ENCODE data around the gene CHDH. TPM values are rescaled to one million over a fixed set of nuclear protein-coding genes. Genes with fewer than 3 reads are reported as not detected.

CHDH gene
- total RNA-seq, 1 donor from 2014 or later, result 17.7 TPM

GRCh38 chr3:53794597-53794996, 51.6 kb downstream of the CHDH start:
- no peak for DNase-seq (ENCODE audit: low spot score, unreplicated experiment)
- H3K27me3 Mint-ChIP-seq, result peaks cover 12% of the 10 kb centered on the region

GRCh38 chr3:53792866-53793265, 53.4 kb downstream of the CHDH start:
- Mint-ChIP-seq H3K4me3 (ENCODE audit: low read depth) (no peak overlapping the region), H3K4me1 (ENCODE audit: low read depth) (no peaks in the 10 kb centered on the region), H3K36me3 (ENCODE audit: insufficient read depth) (no peaks in the 10 kb centered on the region), H3K9me3 (ENCODE audit: low read depth) (no peaks in the 10 kb centered on the region), H3K27ac (no peak overlapping the region), H3K27me3 (peaks cover 19% of the 10 kb centered on the region)
- TF ChIP-seq, protein P1, sequence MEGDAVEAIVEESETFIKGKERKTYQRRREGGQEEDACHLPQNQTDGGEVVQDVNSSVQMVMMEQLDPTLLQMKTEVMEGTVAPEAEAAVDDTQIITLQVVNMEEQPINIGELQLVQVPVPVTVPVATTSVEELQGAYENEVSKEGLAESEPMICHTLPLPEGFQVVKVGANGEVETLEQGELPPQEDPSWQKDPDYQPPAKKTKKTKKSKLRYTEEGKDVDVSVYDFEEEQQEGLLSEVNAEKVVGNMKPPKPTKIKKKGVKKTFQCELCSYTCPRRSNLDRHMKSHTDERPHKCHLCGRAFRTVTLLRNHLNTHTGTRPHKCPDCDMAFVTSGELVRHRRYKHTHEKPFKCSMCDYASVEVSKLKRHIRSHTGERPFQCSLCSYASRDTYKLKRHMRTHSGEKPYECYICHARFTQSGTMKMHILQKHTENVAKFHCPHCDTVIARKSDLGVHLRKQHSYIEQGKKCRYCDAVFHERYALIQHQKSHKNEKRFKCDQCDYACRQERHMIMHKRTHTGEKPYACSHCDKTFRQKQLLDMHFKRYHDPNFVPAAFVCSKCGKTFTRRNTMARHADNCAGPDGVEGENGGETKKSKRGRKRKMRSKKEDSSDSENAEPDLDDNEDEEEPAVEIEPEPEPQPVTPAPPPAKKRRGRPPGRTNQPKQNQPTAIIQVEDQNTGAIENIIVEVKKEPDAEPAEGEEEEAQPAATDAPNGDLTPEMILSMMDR (IDR thresholded peaks at IDR 0.05; ENCODE audit: unreplicated experiment), result no peak
- DNase-seq (ENCODE audit: low spot score, unreplicated experiment), result no peak

More at GRCh38 chr3:53794597-53794996, 51.6 kb downstream of the CHDH start:
- Mint-ChIP-seq H3K4me1 (ENCODE audit: low read depth) (no peaks in the 10 kb centered on the region), H3K4me3 (ENCODE audit: low read depth) (no peak overlapping the region), H3K9me3 (ENCODE audit: low read depth) (no peaks in the 10 kb centered on the region), H3K27ac (no peak overlapping the region), H3K36me3 (ENCODE audit: insufficient read depth) (no peaks in the 10 kb centered on the region)
- TF ChIP-seq, protein P1 (IDR thresholded peaks at IDR 0.05; ENCODE audit: unreplicated experiment), result no peak

GRCh38 chr3:53791317-53791716, 54.9 kb downstream of the CHDH start:
- no peak for DNase-seq (ENCODE audit: low spot score, unreplicated experiment)
- Mint-ChIP-seq H3K9me3 (ENCODE audit: low read depth) (no peaks in the 10 kb centered on the region), H3K27ac (no peak overlapping the region), H3K27me3 (peaks cover 20% of the 10 kb centered on the region), H3K4me1 (ENCODE audit: low read depth) (no peaks in the 10 kb centered on the region), H3K36me3 (ENCODE audit: insufficient read depth) (no peaks in the 10 kb centered on the region), H3K4me3 (ENCODE audit: low read depth) (no peak overlapping the region)
- TF ChIP-seq, protein P1 (IDR thresholded peaks at IDR 0.05; ENCODE audit: unreplicated experiment), result no peak

DNA sequence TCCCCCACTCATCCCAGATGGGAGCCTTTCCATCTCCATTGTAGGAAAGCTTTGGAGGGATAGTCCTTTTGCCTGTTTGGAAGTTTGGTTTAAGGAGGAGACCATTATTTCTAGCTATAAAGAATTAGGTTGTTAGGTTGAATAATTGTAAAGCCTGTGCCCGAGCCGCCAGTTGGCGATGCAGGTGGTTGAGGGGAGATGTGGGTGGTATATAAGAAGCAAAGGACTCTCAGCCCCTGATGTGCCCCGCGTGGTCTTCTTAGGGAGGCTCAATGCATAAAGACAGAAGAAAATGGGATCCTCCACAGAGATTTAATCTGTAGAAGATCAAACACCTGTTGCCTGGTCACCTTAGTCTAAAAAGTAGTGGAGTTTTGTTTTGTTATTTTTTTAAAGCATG, 55.7 kb downstream of the CHDH start:
- H3K4me3 Mint-ChIP-seq (ENCODE audit: low read depth), result no peak overlapping the region

DNA sequence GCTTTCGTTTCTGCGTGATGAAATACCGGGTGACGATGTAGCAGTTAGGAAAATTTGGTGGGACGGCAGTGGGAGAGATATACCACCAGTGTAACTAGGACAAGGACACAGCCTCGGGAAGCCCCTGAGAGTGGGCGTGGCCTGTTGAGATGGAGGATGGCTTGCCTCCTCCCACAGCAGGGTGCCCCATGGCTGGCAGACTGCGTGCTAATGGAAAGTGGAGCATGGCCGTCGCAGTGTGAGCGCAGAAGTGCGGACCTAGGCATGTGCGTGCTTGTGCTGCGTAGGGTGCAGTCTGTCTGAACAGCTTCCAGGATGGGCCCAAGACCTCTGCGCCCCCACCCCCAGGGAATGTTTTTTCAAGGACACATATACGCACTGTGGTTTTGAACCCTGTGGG, 56.8 kb downstream of the CHDH start:
- Mint-ChIP-seq H3K27ac (no peak overlapping the region), H3K9me3 (ENCODE audit: low read depth) (no peaks in the 10 kb centered on the region)
- TF ChIP-seq, protein P1 (IDR thresholded peaks at IDR 0.05; ENCODE audit: unreplicated experiment), result no peak

More for the DNA sequence above, 55.7 kb downstream of the CHDH start:
- Mint-ChIP-seq H3K36me3 (ENCODE audit: insufficient read depth) (no peaks in the 10 kb centered on the region), H3K27me3 (peaks cover 20% of the 10 kb centered on the region), H3K9me3 (ENCODE audit: low read depth) (no peaks in the 10 kb centered on the region), H3K27ac (no peak overlapping the region), H3K4me1 (ENCODE audit: low read depth) (no peaks in the 10 kb centered on the region)
- DNase-seq (ENCODE audit: low spot score, unreplicated experiment), result no peak
- TF ChIP-seq, protein P1 (IDR thresholded peaks at IDR 0.05; ENCODE audit: unreplicated experiment), result no peak

More for the DNA sequence above, 56.8 kb downstream of the CHDH start:
- no peak for DNase-seq (ENCODE audit: low spot score, unreplicated experiment)
- Mint-ChIP-seq H3K36me3 (ENCODE audit: insufficient read depth) (no peaks in the 10 kb centered on the region), H3K4me3 (ENCODE audit: low read depth) (no peak overlapping the region), H3K4me1 (ENCODE audit: low read depth) (no peaks in the 10 kb centered on the region), H3K27me3 (peaks cover 20% of the 10 kb centered on the region)

Data from progenitor cell of endocrine pancreas (in vitro differentiated cells).